ENCODE data around the gene C20orf144. TPM values are rescaled to one million over a fixed set of nuclear protein-coding genes. Genes with fewer than 3 reads are reported as not detected.

C20orf144 gene
- total RNA-seq, 4 donors from 2014 or later = not detected

- TF ChIP-seq POLR2AphosphoS5 (IDR thresholded peaks at IDR 0.05) (no peak), EP300 (IDR thresholded peaks at IDR 0.05; ENCODE audit: low read depth) (no peak), CTCF (IDR thresholded peaks at IDR 0.05) (no peak), POLR2A (IDR thresholded peaks at IDR 0.05) (no peak)
- intact Hi-C loops (cut with DNase I; ENCODE audit: low total_unique reads) = no loop called here
- WGBS, 2 donors (ENCODE audit: low coverage in 1 of 2) = 48 to 66% methylated on average over 4 to 14 of the region's 14 CpGs
These were observed 7.4 kb upstream of the C20orf144 start for GRCh38 chr20:33654680-33655161.

GRCh38 chr20:33655164-33655563 is 7.0 kb upstream of the C20orf144 start:
- no peak for DNase-seq
- Histone ChIP-seq H3K4me1 (peaks cover 14 to 31% (median 20%) of the 10 kb centered on the region in 4 donors), H3K36me3 (peaks cover 0 to 4% (median 1%) of the 10 kb centered on the region in 4 donors), H3K9me3 (no peaks in the 10 kb centered on the region), H3K27ac (no peak overlapping the region), H3K4me3 (no peak overlapping the region), H3K27me3 (no peaks in the 10 kb centered on the region)
- in situ Hi-C loops (cut with MboI; ENCODE audit: low pct_ligation_motif_present in 1 of 4, low pct_unique_long_range_greater_than_20kb in 1 of 4, low sequenced_read_pairs in 3 of 4) (loop anchor here in 2 of 4 donors (10.0 kb wide), 2 partner anchors 190 to 200 kb away; no protein-coding TSS in a partner anchor), intact Hi-C loops (cut with DNase I; ENCODE audit: low total_unique reads) (no loop called here)
- no peak for TF ChIP-seq CTCF (IDR thresholded peaks at IDR 0.05)
- TF ChIP-seq POLR2AphosphoS5 (IDR thresholded peaks at IDR 0.05) = no peak
- no peak for TF ChIP-seq POLR2A (IDR thresholded peaks at IDR 0.05)
- no peak for TF ChIP-seq EP300 (IDR thresholded peaks at IDR 0.05; ENCODE audit: low read depth)
- 72% methylated on average over 4 of the region's 4 CpGs; no CpG with 5 or more reads in 1 of the 2 donors for WGBS, 2 donors (ENCODE audit: low coverage in 1 of 2)

More at GRCh38 chr20:33654680-33655161, 7.4 kb upstream of the C20orf144 start:
- Histone ChIP-seq H3K27me3 (no peaks in the 10 kb centered on the region), H3K4me3 (no peak overlapping the region), H3K9me3 (no peaks in the 10 kb centered on the region), H3K4me1 (peaks cover 14 to 31% (median 20%) of the 10 kb centered on the region in 4 donors), H3K27ac (peak overlapping the region; percentile 17 to 74 (median 39)), H3K36me3 (peaks cover 0 to 4% (median 1%) of the 10 kb centered on the region in 4 donors)
- DNase-seq = no peak
- in situ Hi-C loops (cut with MboI; ENCODE audit: low pct_ligation_motif_present in 1 of 4, low pct_unique_long_range_greater_than_20kb in 1 of 4, low sequenced_read_pairs in 3 of 4) = loop anchor here (5.0 to 10.0 kb wide), 3 partner anchors 190 to 202 kb away; no protein-coding TSS in a partner anchor

GRCh38 chr20:33656010-33656782 is 5.9 kb upstream of the C20orf144 start:
- Histone ChIP-seq H3K4me3 (no peak overlapping the region), H3K9me3 (no peaks in the 10 kb centered on the region), H3K27ac (no peak overlapping the region), H3K4me1 (peaks cover 14 to 23% (median 19%) of the 10 kb centered on the region in 4 donors), H3K36me3 (peaks cover 0 to 4% (median 1%) of the 10 kb centered on the region in 4 donors), H3K27me3 (no peaks in the 10 kb centered on the region)
- in situ Hi-C loops (cut with MboI; ENCODE audit: low pct_ligation_motif_present in 1 of 4, low pct_unique_long_range_greater_than_20kb in 1 of 4, low sequenced_read_pairs in 3 of 4) = loop anchor here in 2 of 4 donors (10.0 kb wide), 2 partner anchors 191 to 201 kb away; no protein-coding TSS in a partner anchor
- no peak for DNase-seq
- WGBS, 2 donors (ENCODE audit: low coverage in 1 of 2) = 94% methylated on average over 10 of the region's 10 CpGs; no CpG with 5 or more reads in 1 of the 2 donors
- intact Hi-C loops (cut with DNase I; ENCODE audit: low total_unique reads) = no loop called here
- no peak for TF ChIP-seq POLR2AphosphoS5 (IDR thresholded peaks at IDR 0.05)
- TF ChIP-seq POLR2A (IDR thresholded peaks at IDR 0.05) = no peak
- no peak for TF ChIP-seq CTCF (IDR thresholded peaks at IDR 0.05)
- TF ChIP-seq EP300 (IDR thresholded peaks at IDR 0.05; ENCODE audit: low read depth) = no peak

Data from transverse colon (tissue), 4 donors.